Sigmoid colon (tissue), 7 donors: Measurements from ENCODE around the gene KIAA1549. TPM values are rescaled to one million over a fixed set of nuclear protein-coding genes. Genes with fewer than 3 reads are reported as not detected.

Experiments used
- DNase-seq: peaks from one replicate; pipeline ENCODE4 v3.0.0-alpha.2; 2019
- H3K27ac ChIP-seq, 4 donors: fragments of 200-600 bp; sonication (generic); one replicate each; pipeline ENCODE4 v1.5.1; 2016 to 2019; ENCODE audit warnings: mild to moderate bottlenecking in 1 of 4
- H3K27me3 ChIP-seq, 3 donors: fragments of 200-600 bp; sonication (generic); one replicate each; pipeline ENCODE4 v1.5.1; 2019; ENCODE audit warnings: mild to moderate bottlenecking in 1 of 3
- H3K36me3 ChIP-seq, 4 donors: fragments of 200-600 bp; sonication (generic); one replicate each; pipeline ENCODE4 v1.5.1; 2016 to 2019
- H3K4me1 ChIP-seq, 4 donors: fragments of 200-600 bp; sonication (generic); one replicate each; pipeline ENCODE4 v1.5.1; 2017 to 2019
- H3K4me3 ChIP-seq, 4 donors: fragments of 200-600 bp; sonication (generic); one replicate each; pipeline ENCODE4 v1.5.1; 2017 to 2019; ENCODE audit warnings: mild to moderate bottlenecking in 2 of 4, moderate library complexity in 1 of 4
- H3K9me3 ChIP-seq, 4 donors: fragments of 200-600 bp in 3 of 4; sonication (generic) in 3 of 4; one replicate each; pipeline versions ENCODE4 v1.5.1 to v1.6.1; 2013 to 2019
- CTCF ChIP-seq, 4 experiments: fragments of 450-650 bp in 3 of 4; fragments of 200-600 bp in 1 of 4; IDR thresholded peaks; one replicate each; pipeline ENCODE4 v1.5.1; 2016 to 2019; ENCODE audit warnings: antibody characterized with exemption in 4 of 4, mild to moderate bottlenecking in 3 of 4, moderate library complexity in 2 of 4
- EP300 ChIP-seq, 4 donors: sonication (generic); formaldehyde crosslinking; IDR thresholded peaks; one replicate each; pipeline ENCODE4 v1.6.1; 2017; ENCODE audit warnings: antibody characterized with exemption in 4 of 4
- POLR2A ChIP-seq, 2 donors: fragments of 450-650 bp; IDR thresholded peaks; one replicate each; pipeline ENCODE4 v1.6.1; 2016; ENCODE audit warnings: antibody characterized with exemption in 2 of 2, mild to moderate bottlenecking in 2 of 2, moderate library complexity in 2 of 2
- POLR2AphosphoS5 ChIP-seq, 4 donors: sonication (generic); formaldehyde crosslinking; IDR thresholded peaks; one replicate each; pipeline ENCODE4 v1.6.1; 2017; ENCODE audit warnings: antibody characterized with exemption in 4 of 4
- WGBS, 2 donors: extraction: QIAGEN DNeasy Blood & Tissue Kit; methylation state at CpG; one replicate each; pipeline ENCODE4 v1.1.7; 2013; 5-methylcytosine and 5-hydroxymethylcytosine counted together
- intact Hi-C: fragments of 100-400 bp; cut with DNase I; formaldehyde crosslinking; loops from one replicate; pipeline ENCODE4 v1.15.1; 2023
- polyA plus RNA-seq, 3 donors: library from polyadenylated mRNA; stranded (reverse); fragments of 200-250 nt; gene quantifications; one replicate each; pipeline ENCODE4 v1.2.3, GENCODE V29; 2013
- total RNA-seq, 4 donors: library from RNA; depleted of rRNA; stranded (reverse); fragments of >200 nt; gene quantifications; one replicate each; pipeline ENCODE4 v1.1.0, GENCODE V29; 2016
- donor health status: healthy with polysubstance abuse.
- donor health status: Bipolar disorder and iron deficiency.
- donor health status: healthy.

Gene KIAA1549
- total and polyA plus RNA-seq, 7 donors, result under 0.01 to 3.0 (median 1.1) TPM

- TF ChIP-seq CTCF (IDR thresholded peaks at IDR 0.05) (no peak), EP300 (IDR thresholded peaks at IDR 0.05) (no peak), POLR2AphosphoS5 (IDR thresholded peaks at IDR 0.05) (no peak), POLR2A (IDR thresholded peaks at IDR 0.05) (no peak)
- Histone ChIP-seq H3K36me3 (peaks cover 0 to 22% (median 2%) of the 10 kb centered on the region in 4 donors), H3K9me3 (no peaks in the 10 kb centered on the region), H3K4me3 (no peak overlapping the region), H3K27ac (no peak overlapping the region), H3K4me1 (no peaks in the 10 kb centered on the region), H3K27me3 (no peaks in the 10 kb centered on the region)
- intact Hi-C loops, result no loop called here
- no peak for DNase-seq
- 93 to 95% methylated on average over 16 of the region's 16 CpGs for WGBS, 2 donors
Measured at GRCh38 chr7:138861051-138861450, 120.1 kb downstream of the KIAA1549 start.

GRCh38 chr7:138857728-138858127, 123.5 kb downstream of the KIAA1549 start:
- no peak for TF ChIP-seq POLR2AphosphoS5 (IDR thresholded peaks at IDR 0.05)
- TF ChIP-seq CTCF (IDR thresholded peaks at IDR 0.05), result no peak
- TF ChIP-seq POLR2A (IDR thresholded peaks at IDR 0.05), result no peak
- TF ChIP-seq EP300 (IDR thresholded peaks at IDR 0.05), result no peak
- intact Hi-C loops, result no loop called here
- Histone ChIP-seq H3K27ac (no peak overlapping the region), H3K27me3 (no peaks in the 10 kb centered on the region), H3K4me3 (no peak overlapping the region), H3K9me3 (no peaks in the 10 kb centered on the region), H3K36me3 (peaks cover 0 to 22% (median 2%) of the 10 kb centered on the region in 4 donors), H3K4me1 (no peaks in the 10 kb centered on the region)
- no peak for DNase-seq

GRCh38 chr7:138854115-138854645, 127.0 kb downstream of the KIAA1549 start:
- intact Hi-C loops, result no loop called here
- Histone ChIP-seq H3K27ac (no peak overlapping the region), H3K36me3 (peaks cover 0 to 23% (median 2%) of the 10 kb centered on the region in 4 donors), H3K27me3 (no peaks in the 10 kb centered on the region), H3K4me1 (no peaks in the 10 kb centered on the region), H3K4me3 (no peak overlapping the region), H3K9me3 (no peaks in the 10 kb centered on the region)
- no peak for DNase-seq
- no peak for TF ChIP-seq POLR2AphosphoS5 (IDR thresholded peaks at IDR 0.05)
- no peak for TF ChIP-seq CTCF (IDR thresholded peaks at IDR 0.05)
- WGBS, 2 donors, result 86 to 89% methylated on average over 5 of the region's 5 CpGs

- peaks cover 0 to 21% (median 2%) of the 10 kb centered on the region in 4 donors for H3K36me3 ChIP-seq
- H3K4me1 ChIP-seq, result no peaks in the 10 kb centered on the region
- WGBS, 2 donors, result 87 to 90% methylated on average over 3 of the region's 3 CpGs
- no peaks in the 10 kb centered on the region for H3K27me3 ChIP-seq
- no peak for DNase-seq
- TF ChIP-seq POLR2A (IDR thresholded peaks at IDR 0.05), result no peak
- TF ChIP-seq POLR2AphosphoS5 (IDR thresholded peaks at IDR 0.05), result no peak
- no peak for TF ChIP-seq CTCF (IDR thresholded peaks at IDR 0.05)
- TF ChIP-seq EP300 (IDR thresholded peaks at IDR 0.05), result no peak
- no peak overlapping the region for H3K27ac ChIP-seq
- intact Hi-C loops, result no loop called here
- H3K4me3 ChIP-seq, result no peak overlapping the region
- H3K9me3 ChIP-seq, result no peaks in the 10 kb centered on the region
Measured at GRCh38 chr7:138853448-138853847, 127.7 kb downstream of the KIAA1549 start.

GRCh38 chr7:138852469-138852868, 128.7 kb downstream of the KIAA1549 start:
- H3K27ac ChIP-seq, result no peak overlapping the region
- H3K36me3 ChIP-seq, result peaks cover 0 to 20% (median 2%) of the 10 kb centered on the region in 4 donors
- WGBS, 2 donors, result 93 to 97% methylated on average over 5 of the region's 5 CpGs
- H3K4me1 ChIP-seq, result no peaks in the 10 kb centered on the region
- no peak overlapping the region for H3K4me3 ChIP-seq
- no peak for DNase-seq
- TF ChIP-seq POLR2A (IDR thresholded peaks at IDR 0.05), result no peak
- no peak for TF ChIP-seq POLR2AphosphoS5 (IDR thresholded peaks at IDR 0.05)
- no peak for TF ChIP-seq CTCF (IDR thresholded peaks at IDR 0.05)
- TF ChIP-seq EP300 (IDR thresholded peaks at IDR 0.05), result no peak
- intact Hi-C loops, result no loop called here
- H3K9me3 ChIP-seq, result no peaks in the 10 kb centered on the region
- no peaks in the 10 kb centered on the region for H3K27me3 ChIP-seq
